Mesothelial cell of epicardium (in vitro differentiated cells): ENCODE results near the gene C1orf185. TPM values are rescaled to one million over a fixed set of nuclear protein-coding genes. Genes with fewer than 3 reads are reported as not detected.
"Not testable (repeated sequence)": the region's sequence is repeated elsewhere in the genome, so short reads cannot be mapped to it uniquely, and the experiment has no call there.

ENCODE experiments used
- DNase-seq, 2 experiments: peaks; one replicate each; pipeline ENCODE4 v3.0.0; 2021; ENCODE audit warnings: low spot score in 2 of 2; ENCODE audit not compliant: unreplicated experiment in 2 of 2
- H3K27ac Mint-ChIP-seq: 2 replicates; pipeline ENCODE4 v1.8.0; 2021; ENCODE audit warnings: mixed read lengths
- H3K27me3 Mint-ChIP-seq: 2 replicates; pipeline ENCODE4 v1.8.0; 2021; ENCODE audit warnings: low read depth, mixed read lengths
- H3K36me3 Mint-ChIP-seq: 2 replicates; pipeline ENCODE4 v1.8.0; 2021; ENCODE audit warnings: mixed read lengths
- H3K4me1 Mint-ChIP-seq: 2 replicates; pipeline ENCODE4 v1.8.0; 2021; ENCODE audit warnings: mixed read lengths
- H3K4me3 Mint-ChIP-seq: 2 replicates; pipeline ENCODE4 v1.8.0; 2021; ENCODE audit warnings: mild to moderate bottlenecking, moderate library complexity, mixed read lengths
- H3K9me3 Mint-ChIP-seq: 2 replicates; pipeline ENCODE4 v1.8.0; 2021; ENCODE audit warnings: mixed read lengths
- CTCF ChIP-seq: fragments of 200-600 bp; sonication (generic); IDR thresholded peaks from one replicate; pipeline ENCODE4 v1.5.0; 2021; ENCODE audit warnings: antibody characterized with exemption; ENCODE audit not compliant: unreplicated experiment
- total RNA-seq: library from RNA; stranded (reverse); gene quantifications from 3 replicates; pipeline ENCODE4 v1.2.1, GENCODE V29; 2021

C1orf185 gene
- total RNA-seq, 1 donor from 2014 or later, result not detected

- DNase-seq, result no peak
- peaks cover 5% of the 10 kb centered on the region for H3K9me3 Mint-ChIP-seq
These were observed 68.3 kb downstream of the C1orf185 start for GRCh38 chr1:51170342-51170741.

GRCh38 chr1:51172811-51173210, 70.8 kb downstream of the C1orf185 start:
- Mint-ChIP-seq H3K27ac (no peak overlapping the region), H3K27me3 (peaks cover 43% of the 10 kb centered on the region)

More at GRCh38 chr1:51170342-51170741, 68.3 kb downstream of the C1orf185 start:
- Mint-ChIP-seq H3K4me1 (no peaks in the 10 kb centered on the region), H3K27ac (no peak overlapping the region), H3K36me3 (no peaks in the 10 kb centered on the region), H3K27me3 (peaks cover 33% of the 10 kb centered on the region), H3K4me3 (no peak overlapping the region)
- TF ChIP-seq CTCF, result no peak

GRCh38 chr1:51175278-51175677, 73.2 kb downstream of the C1orf185 start:
- H3K4me3 Mint-ChIP-seq, result no peak overlapping the region
- H3K27ac Mint-ChIP-seq, result no peak overlapping the region
- no peaks in the 10 kb centered on the region for H3K36me3 Mint-ChIP-seq
- no peak for DNase-seq
- no peak for TF ChIP-seq CTCF
- H3K4me1 Mint-ChIP-seq, result no peaks in the 10 kb centered on the region
- peaks cover 8% of the 10 kb centered on the region for H3K9me3 Mint-ChIP-seq
- H3K27me3 Mint-ChIP-seq, result peaks cover 44% of the 10 kb centered on the region

More at GRCh38 chr1:51172811-51173210, 70.8 kb downstream of the C1orf185 start:
- DNase-seq, result no peak
- Mint-ChIP-seq H3K4me3 (no peak overlapping the region), H3K9me3 (peaks cover 5% of the 10 kb centered on the region), H3K36me3 (no peaks in the 10 kb centered on the region), H3K4me1 (no peaks in the 10 kb centered on the region)
- no peak for TF ChIP-seq CTCF

- not testable (repeated sequence) for H3K36me3 Mint-ChIP-seq, H3K4me1 Mint-ChIP-seq, H3K9me3 Mint-ChIP-seq, H3K27ac Mint-ChIP-seq, DNase-seq, H3K4me3 Mint-ChIP-seq
- peaks cover 46% of the 10 kb centered on the region for H3K27me3 Mint-ChIP-seq
These were observed 76.0 kb downstream of the C1orf185 start for GRCh38 chr1:51177988-51178387.

- Mint-ChIP-seq H3K27ac (no peak overlapping the region), H3K4me3 (no peak overlapping the region), H3K36me3 (no peaks in the 10 kb centered on the region), H3K27me3 (peaks cover 14% of the 10 kb centered on the region), H3K4me1 (peaks cover 16% of the 10 kb centered on the region), H3K9me3 (no peaks in the 10 kb centered on the region)
- DNase-seq, result no peak
- no peak for TF ChIP-seq CTCF
These were observed 86.2 kb downstream of the C1orf185 start for GRCh38 chr1:51188230-51188629.

- Mint-ChIP-seq H3K27ac (peak overlapping the region; percentile 44), H3K27me3 (peaks cover 6% of the 10 kb centered on the region), H3K4me1 (peaks cover 16% of the 10 kb centered on the region), H3K36me3 (no peaks in the 10 kb centered on the region), H3K9me3 (no peaks in the 10 kb centered on the region), H3K4me3 (no peak overlapping the region)
- peak in 1 of 2 experiments; percentile 52 for DNase-seq
- peak; percentile 72 for TF ChIP-seq CTCF
These were observed 87.5 kb downstream of the C1orf185 start for GRCh38 chr1:51189421-51190073.
